DMS53 treated with DMSO at 0.1 percent for 48 hours (cell line): ENCODE results near the gene RGS3.

Experiments used
- DNase-seq: peaks from one replicate; lab custom pipeline; 2025; ENCODE audit not compliant: unreplicated experiment; lab: John Stamatoyannopoulos, UW

The RGS3 gene

GRCh38 chr9:113614843-113615648, 151.5 kb downstream of the RGS3 start:
- DNase-seq, result no peak

- DNase-seq, result no peak
Observed at GRCh38 chr9:113616116-113616515, 152.6 kb downstream of the RGS3 start.

- no peak for DNase-seq
Observed at GRCh38 chr9:113616621-113617496, 153.3 kb downstream of the RGS3 start.

GRCh38 chr9:113617550-113617949, 154.0 kb downstream of the RGS3 start:
- no peak for DNase-seq

- DNase-seq, result no peak
Observed at GRCh38 chr9:113618836-113619490, 155.4 kb downstream of the RGS3 start.

- DNase-seq, result no peak
Observed at GRCh38 chr9:113619491-113620376, 156.2 kb downstream of the RGS3 start.

- peak; percentile 28 for DNase-seq
Observed at GRCh38 chr9:113620377-113621161, 157.0 kb downstream of the RGS3 start.

GRCh38 chr9:113621309-113621791, 157.8 kb downstream of the RGS3 start:
- DNase-seq, result no peak

- no peak for DNase-seq
Observed at GRCh38 chr9:113621980-113622379, 158.5 kb downstream of the RGS3 start.

- no peak for DNase-seq
Observed at GRCh38 chr9:113622600-113623400, 159.3 kb downstream of the RGS3 start.

GRCh38 chr9:113623851-113624485, 160.4 kb downstream of the RGS3 start:
- no peak for DNase-seq

GRCh38 chr9:113624721-113625120, 161.2 kb downstream of the RGS3 start:
- no peak for DNase-seq

- no peak for DNase-seq
Observed at GRCh38 chr9:113625486-113625885, 162.0 kb downstream of the RGS3 start.

- DNase-seq, result no peak
Observed at GRCh38 chr9:113626735-113627495, 163.4 kb downstream of the RGS3 start.

GRCh38 chr9:113628621-113629020, 165.1 kb downstream of the RGS3 start:
- no peak for DNase-seq

- no peak for DNase-seq
Observed at GRCh38 chr9:113630386-113631136, 167.0 kb downstream of the RGS3 start.
